ENCODE measurements around the gene WFIKKN1. TPM values are rescaled to one million over a fixed set of nuclear protein-coding genes. Genes with fewer than 3 reads are reported as not detected.

The WFIKKN1 gene, protein sequence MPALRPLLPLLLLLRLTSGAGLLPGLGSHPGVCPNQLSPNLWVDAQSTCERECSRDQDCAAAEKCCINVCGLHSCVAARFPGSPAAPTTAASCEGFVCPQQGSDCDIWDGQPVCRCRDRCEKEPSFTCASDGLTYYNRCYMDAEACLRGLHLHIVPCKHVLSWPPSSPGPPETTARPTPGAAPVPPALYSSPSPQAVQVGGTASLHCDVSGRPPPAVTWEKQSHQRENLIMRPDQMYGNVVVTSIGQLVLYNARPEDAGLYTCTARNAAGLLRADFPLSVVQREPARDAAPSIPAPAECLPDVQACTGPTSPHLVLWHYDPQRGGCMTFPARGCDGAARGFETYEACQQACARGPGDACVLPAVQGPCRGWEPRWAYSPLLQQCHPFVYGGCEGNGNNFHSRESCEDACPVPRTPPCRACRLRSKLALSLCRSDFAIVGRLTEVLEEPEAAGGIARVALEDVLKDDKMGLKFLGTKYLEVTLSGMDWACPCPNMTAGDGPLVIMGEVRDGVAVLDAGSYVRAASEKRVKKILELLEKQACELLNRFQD
- 1 to 10 TPM in 1 of 2 donors, under 1 TPM in 1; 0.75 to 1.1 TPM for total RNA-seq

DNA sequence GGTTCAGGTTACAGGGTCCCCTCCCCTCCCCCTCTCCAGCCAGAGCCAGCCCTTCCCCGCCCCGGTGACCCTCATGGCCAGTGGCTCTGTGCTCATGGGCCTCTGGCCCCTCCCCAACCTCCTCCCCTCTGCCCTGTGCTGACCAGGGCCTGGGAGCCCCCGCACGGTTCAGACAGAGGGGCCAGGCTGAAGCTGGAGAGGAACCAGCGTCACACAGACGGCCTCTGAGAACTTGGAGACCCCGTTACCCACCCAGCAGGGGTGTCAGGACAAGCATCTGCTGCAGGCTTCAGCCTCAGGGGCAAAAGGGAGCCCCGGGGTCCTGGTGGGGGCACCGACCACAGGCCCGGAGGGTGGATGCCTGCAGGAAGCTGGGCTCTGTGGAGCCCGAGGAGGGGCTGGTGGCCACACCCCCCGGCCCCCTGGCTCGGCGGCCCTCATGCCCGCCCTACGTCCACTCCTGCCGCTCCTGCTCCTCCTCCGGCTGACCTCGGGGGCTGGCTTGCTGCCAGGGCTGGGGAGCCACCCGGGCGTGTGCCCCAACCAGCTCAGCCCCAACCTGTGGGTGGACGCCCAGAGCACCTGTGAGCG, at the start of gene WFIKKN1:
TSS of gene WFIKKN1 (plus strand) at position 171 of the 591 bp plus-strand sequence. CDS start at position 440, 269 bp downstream.
- ATAC-seq (no peak), DNase-seq (ENCODE audit: low spot score) (no peak)
- H3K27me3 Mint-ChIP-seq = no peaks in the 10 kb centered on the region
- no peak within 1 kb of the TSS for H3K27ac Mint-ChIP-seq
- no peaks in the 10 kb centered on the region for H3K36me3 Mint-ChIP-seq
- H3K4me3 Mint-ChIP-seq = no peak within 1 kb of the TSS
- no peaks in the 10 kb centered on the region for H3K4me1 Mint-ChIP-seq (ENCODE audit: low read depth in 2 of 2)
- no peaks in the 10 kb centered on the region for H3K9me3 Mint-ChIP-seq

DNA sequence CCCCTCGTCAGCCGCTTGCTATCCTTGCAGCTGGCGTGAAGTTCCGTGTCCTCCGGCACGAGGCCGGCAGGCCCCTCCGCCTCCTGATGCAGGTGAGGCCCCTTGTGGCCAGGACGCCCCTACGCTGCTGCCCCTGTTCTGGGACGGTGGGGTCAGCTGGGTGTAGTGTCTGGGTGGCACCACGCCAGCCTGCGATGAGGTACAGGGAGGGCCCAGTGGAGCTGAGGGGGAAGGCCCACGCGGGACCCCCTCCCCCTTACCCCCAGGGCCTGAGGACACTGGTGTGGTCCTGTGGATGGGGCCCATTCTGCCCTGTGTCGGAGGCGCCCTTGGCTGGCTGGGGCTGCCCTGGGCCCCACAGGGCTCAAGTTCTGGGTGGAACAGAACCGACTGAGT, 48.6 kb upstream of the WFIKKN1 start:
- Mint-ChIP-seq H3K4me1 (ENCODE audit: low read depth in 2 of 2) (peaks cover 0 to under 1% of the 10 kb centered on the region in 2 donors), H3K4me3 (no peak overlapping the region), H3K27me3 (no peaks in the 10 kb centered on the region), H3K36me3 (no peaks in the 10 kb centered on the region), H3K9me3 (no peaks in the 10 kb centered on the region), H3K27ac (no peak overlapping the region)
- no peak for ATAC-seq
- no peak for DNase-seq (ENCODE audit: low spot score)

DNA sequence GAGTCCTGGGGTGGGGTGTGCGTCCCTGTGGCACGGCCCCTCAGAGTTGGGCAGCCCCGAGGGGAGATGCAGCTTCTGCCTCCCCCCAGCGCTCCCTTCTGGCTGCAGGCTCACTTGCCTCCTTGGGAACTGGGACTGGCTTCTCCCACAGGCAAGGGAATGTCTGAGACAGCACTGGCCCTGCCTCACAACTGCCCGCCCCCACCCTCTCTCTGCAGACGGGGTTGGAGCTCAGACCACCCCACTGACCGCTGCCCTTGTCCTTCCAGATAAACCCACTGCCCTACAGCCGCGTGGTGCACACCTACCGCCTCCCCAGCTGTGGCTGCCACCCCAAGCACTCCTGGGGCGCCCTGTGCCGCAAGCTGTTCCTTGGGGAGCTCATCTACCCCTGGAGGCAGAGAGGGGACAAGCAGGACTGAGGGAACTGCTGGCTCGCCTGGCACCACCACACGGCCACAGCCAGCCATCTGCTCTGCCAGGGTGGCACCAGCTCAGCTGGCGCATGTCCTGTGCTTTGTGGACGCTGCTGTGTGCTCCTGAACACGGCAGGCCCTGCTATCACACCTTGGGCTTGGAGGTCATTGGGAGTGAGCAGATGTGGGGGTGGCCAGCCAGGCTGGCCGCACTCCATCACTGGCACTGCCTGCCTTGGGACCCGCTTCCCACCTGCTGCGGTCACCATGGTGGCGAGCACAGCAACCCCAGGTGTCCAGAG, 48.0 kb upstream of the WFIKKN1 start:
- DNase-seq (ENCODE audit: low spot score) (no peak), ATAC-seq (no peak)
- Mint-ChIP-seq H3K27me3 (no peaks in the 10 kb centered on the region), H3K9me3 (no peaks in the 10 kb centered on the region), H3K27ac (no peak overlapping the region), H3K4me3 (no peak overlapping the region), H3K4me1 (ENCODE audit: low read depth in 2 of 2) (peaks cover 0 to 3% of the 10 kb centered on the region in 2 donors), H3K36me3 (no peaks in the 10 kb centered on the region)

DNA sequence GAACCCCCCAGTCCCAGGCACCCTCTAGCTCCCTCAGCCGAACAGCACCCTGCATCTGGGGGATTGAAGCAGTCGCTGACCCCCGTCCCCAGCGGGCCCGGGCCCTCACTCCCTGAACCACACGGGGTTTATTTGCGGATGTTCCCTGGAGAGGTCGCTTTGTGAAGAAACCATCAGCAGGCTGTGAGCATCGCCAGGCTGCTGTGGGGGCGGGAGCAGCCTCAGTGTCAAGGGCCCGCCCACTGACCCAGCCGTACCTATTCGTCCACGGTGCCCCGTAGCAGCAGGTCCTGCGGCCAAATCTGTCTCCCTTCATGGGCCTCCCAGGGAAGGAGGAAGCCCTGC, 47.3 kb upstream of the WFIKKN1 start:
- Mint-ChIP-seq H3K27me3 (no peaks in the 10 kb centered on the region), H3K36me3 (no peaks in the 10 kb centered on the region), H3K4me3 (no peak overlapping the region), H3K9me3 (no peaks in the 10 kb centered on the region), H3K27ac (no peak overlapping the region), H3K4me1 (ENCODE audit: low read depth in 2 of 2) (peaks cover 0 to 4% of the 10 kb centered on the region in 2 donors)
- ATAC-seq (no peak), DNase-seq (ENCODE audit: low spot score) (no peak)

DNA sequence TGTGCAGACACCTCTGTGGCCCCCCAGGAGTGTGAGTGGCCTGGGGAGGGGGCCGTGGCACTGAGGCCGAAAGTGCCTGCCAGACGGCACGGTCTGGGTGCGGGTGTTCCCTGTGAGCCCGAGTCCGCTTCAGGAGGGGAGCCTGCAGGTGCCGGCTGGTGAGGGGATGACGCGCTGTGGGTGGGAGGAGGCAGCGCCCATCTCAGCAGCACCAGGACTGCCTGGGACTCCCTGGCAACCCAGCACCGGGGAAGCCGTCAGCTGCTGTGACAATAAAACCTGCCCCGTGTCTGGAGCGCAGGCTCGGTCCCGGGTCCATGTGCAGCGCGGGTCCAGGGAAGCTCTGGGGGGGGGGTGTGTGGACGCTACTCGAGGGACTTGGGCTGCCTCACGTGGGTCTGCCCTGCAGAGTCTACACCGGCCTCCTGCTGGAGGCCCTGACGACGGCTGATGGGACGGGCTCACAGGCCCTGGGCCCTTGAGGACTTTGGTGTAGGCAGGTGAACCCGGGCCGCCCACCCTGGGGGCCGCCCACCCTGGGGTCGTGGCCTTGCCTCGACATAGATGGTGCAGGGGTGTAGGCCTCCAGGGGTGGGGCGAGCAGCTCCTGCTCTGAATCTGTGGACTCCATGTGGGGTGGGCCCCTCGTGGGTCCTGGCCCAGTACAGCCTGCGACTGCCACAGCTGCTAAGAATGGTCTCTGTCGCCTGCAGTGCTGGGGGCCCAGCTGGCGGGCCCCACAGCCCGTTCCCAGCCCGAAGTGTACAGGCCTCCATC, 46.8 kb upstream of the WFIKKN1 start:
- no peaks in the 10 kb centered on the region for H3K27me3 Mint-ChIP-seq
- ATAC-seq (no peak), DNase-seq (ENCODE audit: low spot score) (no peak)
- H3K4me3 Mint-ChIP-seq = no peak overlapping the region
- H3K27ac Mint-ChIP-seq = no peak overlapping the region
- H3K9me3 Mint-ChIP-seq = no peaks in the 10 kb centered on the region
- no peaks in the 10 kb centered on the region for H3K36me3 Mint-ChIP-seq
- H3K4me1 Mint-ChIP-seq (ENCODE audit: low read depth in 2 of 2) = peaks cover 0 to 6% of the 10 kb centered on the region in 2 donors

DNA sequence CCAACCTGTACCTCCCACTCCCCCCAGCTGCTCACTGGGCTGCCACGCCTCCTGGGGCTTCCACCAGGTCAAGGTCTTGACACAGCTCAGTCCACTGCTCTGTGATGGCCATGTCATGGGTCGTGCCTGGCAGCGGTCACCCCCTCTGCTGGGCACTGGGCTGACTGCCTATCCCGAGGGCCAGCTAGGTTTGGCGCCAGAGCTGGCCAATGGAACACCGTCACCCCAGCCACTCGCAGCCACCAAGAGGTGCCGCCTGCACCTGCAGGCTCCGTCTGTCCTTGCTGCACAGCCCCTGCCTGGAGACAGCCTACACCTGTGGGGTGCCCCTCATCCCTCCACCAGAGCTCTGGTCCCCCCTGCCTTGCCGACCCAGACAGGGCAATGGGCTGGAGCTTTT, 45.4 kb upstream of the WFIKKN1 start:
- ATAC-seq (no peak), DNase-seq (ENCODE audit: low spot score) (no peak)
- peaks cover 0 to 9% of the 10 kb centered on the region in 2 donors for H3K4me1 Mint-ChIP-seq (ENCODE audit: low read depth in 2 of 2)
- H3K27ac Mint-ChIP-seq = no peak overlapping the region
- no peaks in the 10 kb centered on the region for H3K36me3 Mint-ChIP-seq
- H3K9me3 Mint-ChIP-seq = no peaks in the 10 kb centered on the region
- H3K27me3 Mint-ChIP-seq = no peaks in the 10 kb centered on the region
- H3K4me3 Mint-ChIP-seq = no peak overlapping the region

DNA sequence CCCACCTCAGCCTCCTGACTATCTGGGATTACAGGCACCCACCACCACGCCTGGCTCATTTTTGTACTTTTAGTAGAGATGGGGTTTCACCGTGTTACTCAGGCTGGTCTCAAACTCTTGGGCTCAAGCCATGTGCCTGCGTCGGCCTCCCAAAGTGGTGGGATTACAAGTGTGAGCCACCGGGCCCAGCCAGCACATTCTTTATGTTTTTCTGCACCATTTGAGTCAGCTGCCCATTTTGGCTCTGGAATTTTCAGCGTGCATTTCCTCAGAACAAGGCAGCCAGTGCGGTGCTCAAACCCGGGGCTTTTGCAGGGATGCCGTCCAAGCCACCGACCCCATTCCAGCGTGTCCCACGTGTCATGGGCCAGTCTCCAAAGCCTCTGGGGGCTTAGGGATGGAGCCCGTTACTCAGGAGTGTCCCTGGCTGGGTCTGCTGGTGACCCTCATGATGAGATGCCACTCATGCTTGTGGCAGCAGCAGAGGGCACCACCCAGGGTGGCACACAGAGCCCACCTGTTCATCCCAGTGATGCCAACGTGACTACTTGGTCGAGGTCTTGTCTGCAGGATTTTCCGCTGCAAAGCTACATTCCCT, 44.6 kb upstream of the WFIKKN1 start:
- Mint-ChIP-seq H3K36me3 (no peaks in the 10 kb centered on the region), H3K27ac (no peak overlapping the region), H3K4me1 (ENCODE audit: low read depth in 2 of 2) (peaks cover 8 to 16% of the 10 kb centered on the region in 2 donors), H3K9me3 (no peaks in the 10 kb centered on the region), H3K27me3 (no peaks in the 10 kb centered on the region), H3K4me3 (no peak overlapping the region)
- ATAC-seq = no peak
- no peak for DNase-seq (ENCODE audit: low spot score)

DNA sequence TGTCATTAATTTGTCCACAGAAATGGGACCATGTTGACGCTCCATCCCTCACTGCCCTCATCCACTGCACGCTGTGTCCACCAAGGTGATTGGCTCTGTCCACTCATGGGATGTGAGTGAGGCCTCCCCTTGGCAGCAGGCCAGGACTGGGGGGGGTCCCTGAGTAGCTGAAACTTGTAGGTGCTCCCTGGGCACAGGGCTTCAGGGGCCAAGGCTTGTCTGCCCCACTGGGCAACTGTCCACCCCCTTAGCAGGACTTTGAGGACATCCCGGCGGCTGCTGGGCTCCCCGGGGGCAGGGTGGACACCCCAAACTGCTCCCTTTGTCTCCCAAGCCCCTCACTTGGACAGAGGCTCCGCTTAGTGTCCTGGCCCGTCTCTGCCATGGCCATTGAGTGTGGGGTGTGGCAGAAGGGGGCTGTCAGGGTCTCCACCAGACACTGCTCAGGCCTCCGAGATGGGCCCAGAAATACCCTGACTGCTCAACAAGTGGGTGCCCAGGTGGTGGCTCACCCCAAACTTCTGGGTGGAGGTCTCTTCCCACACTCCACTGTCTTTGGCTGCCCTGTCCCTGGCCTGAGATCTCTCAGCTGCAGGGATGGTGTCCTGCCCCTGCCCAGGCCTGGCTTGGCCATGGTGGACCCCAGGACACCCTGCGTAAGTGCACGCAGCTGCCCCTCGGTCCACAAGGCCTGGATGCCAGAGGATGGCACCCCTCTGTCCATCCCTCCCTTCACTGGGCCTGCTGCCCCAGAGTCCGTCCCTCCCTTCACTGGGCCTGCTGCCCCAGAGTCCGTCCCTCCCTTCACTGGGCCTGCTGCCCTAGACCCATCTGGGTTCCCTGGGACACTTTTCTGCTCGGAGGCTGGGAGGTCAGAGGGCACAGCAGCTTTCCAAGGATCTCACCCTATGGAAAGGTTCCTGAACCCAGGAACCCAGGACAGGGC, 43.9 kb upstream of the WFIKKN1 start:
- H3K4me1 Mint-ChIP-seq (ENCODE audit: low read depth in 2 of 2) = peaks cover 11 to 18% of the 10 kb centered on the region in 2 donors
- H3K27ac Mint-ChIP-seq = peak overlapping the region; percentile 68 to 98
- ATAC-seq = no peak
- H3K27me3 Mint-ChIP-seq = no peaks in the 10 kb centered on the region
- no peaks in the 10 kb centered on the region for H3K36me3 Mint-ChIP-seq
- H3K4me3 Mint-ChIP-seq = peak overlapping the region; percentile 63
- DNase-seq (ENCODE audit: low spot score) = no peak
- no peaks in the 10 kb centered on the region for H3K9me3 Mint-ChIP-seq

DNA sequence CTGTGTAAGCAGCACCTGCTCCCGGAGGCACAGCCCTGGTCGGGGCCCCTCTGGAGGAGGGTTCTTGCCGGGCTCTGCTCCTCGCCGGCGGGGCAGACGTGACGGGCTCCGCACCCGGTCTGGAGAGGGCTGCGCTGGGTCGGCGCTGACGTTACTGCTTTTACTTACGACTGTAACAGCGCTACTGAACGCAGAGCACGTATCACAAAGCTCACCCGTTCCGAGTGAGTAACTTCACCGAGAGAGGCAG, 42.2 kb upstream of the WFIKKN1 start:
- Mint-ChIP-seq H3K27ac (peak overlapping the region; percentile 96 to 98), H3K9me3 (no peaks in the 10 kb centered on the region), H3K27me3 (no peaks in the 10 kb centered on the region), H3K4me1 (ENCODE audit: low read depth in 2 of 2) (peaks cover 24 to 29% of the 10 kb centered on the region in 2 donors), H3K4me3 (peak overlapping the region; percentile 96), H3K36me3 (no peaks in the 10 kb centered on the region)
- DNase-seq (ENCODE audit: low spot score) (no peak), ATAC-seq (peak; percentile 0 to 9)

DNA sequence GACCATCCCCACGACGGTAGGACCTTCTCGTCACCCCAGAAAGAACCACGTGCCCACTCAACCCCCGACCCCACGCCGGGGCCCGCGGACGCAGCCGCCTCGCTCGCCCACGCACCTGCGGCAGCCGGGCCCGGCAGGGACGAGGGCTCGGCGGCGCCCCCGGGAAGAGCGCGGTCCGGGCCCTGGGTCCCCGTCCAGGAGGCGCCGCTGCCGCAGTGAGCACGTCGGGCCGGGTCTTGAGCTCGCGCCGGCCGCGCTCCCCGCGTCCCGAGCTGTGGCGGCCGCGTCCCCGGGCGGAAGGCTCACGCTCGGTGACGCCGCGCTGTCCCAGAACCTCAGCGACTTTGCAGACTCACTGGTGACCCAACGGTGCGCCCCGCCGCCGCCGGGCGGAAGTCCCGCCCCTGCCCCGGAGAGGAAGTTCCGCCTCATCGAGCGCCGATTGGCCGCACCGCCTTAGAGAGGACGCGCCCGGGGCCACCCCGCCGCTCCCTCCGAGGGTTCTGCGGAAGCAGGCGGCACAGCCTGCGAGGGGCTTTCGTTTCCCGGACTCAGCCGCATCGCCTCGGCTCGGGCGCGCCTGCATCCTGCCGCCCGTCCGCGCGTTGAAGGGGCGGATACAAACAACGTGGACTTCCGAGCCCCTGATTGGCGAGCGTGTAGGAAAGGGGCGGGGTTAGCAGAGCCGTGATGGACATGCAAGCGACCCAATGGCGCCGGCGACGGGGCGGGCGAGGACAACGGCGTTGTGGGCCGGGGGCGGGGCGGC, 41.7 kb upstream of the WFIKKN1 start:
- Mint-ChIP-seq H3K9me3 (no peaks in the 10 kb centered on the region), H3K36me3 (no peaks in the 10 kb centered on the region), H3K4me1 (ENCODE audit: low read depth in 2 of 2) (peaks cover 26 to 31% of the 10 kb centered on the region in 2 donors), H3K27me3 (no peaks in the 10 kb centered on the region), H3K27ac (peak overlapping the region; percentile 96 to 98), H3K4me3 (peak overlapping the region; percentile 96)
- ATAC-seq (peak; percentile 84 to 89), DNase-seq (ENCODE audit: low spot score) (peak; percentile 98)

DNA sequence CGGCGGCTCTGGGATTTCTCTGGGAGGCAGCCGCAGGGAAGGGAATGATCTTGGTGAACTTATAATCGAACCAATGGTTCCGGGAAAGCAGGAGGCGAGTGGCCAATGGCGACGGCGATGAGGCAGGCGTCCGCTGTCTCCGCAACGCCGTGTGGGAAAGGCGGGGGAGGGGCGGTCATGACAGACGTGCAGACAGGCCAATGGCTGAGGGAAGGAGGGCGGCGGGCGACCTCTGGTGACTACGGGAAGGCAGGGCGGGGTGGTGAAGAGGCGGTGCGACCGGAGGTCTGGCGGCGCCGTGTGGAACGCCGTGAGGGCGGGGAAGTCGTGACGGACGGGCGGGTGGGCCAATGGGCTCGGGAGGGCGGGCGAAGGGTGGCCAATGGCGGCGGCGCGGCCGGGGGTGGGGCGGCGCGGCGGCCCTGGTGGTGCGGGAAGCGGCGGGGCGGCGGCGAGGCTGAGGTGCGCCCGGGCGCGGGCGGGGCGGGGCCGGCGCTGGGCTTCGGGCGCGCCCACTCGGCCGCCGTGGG, 41.1 kb upstream of the WFIKKN1 start, which contains the start of gene RAB40C:
TSS of gene RAB40C (plus strand) at position 409 of the 530 bp plus-strand sequence. CDS start 226 bp downstream, outside the sequence.
- H3K27me3 Mint-ChIP-seq = no peaks in the 10 kb centered on the region
- peak within 1 kb of the TSS; percentile 97 for H3K4me3 Mint-ChIP-seq
- peak; percentile 93 to 94 for ATAC-seq
- H3K9me3 Mint-ChIP-seq = no peaks in the 10 kb centered on the region
- peak; percentile 99 for DNase-seq (ENCODE audit: low spot score)
- H3K36me3 Mint-ChIP-seq = no peaks in the 10 kb centered on the region
- H3K4me1 Mint-ChIP-seq (ENCODE audit: low read depth in 2 of 2) = peaks cover 30 to 37% of the 10 kb centered on the region in 2 donors
- H3K27ac Mint-ChIP-seq = peak within 1 kb of the TSS; percentile 96 to 98

Data from natural killer cell treated with Interleukin-12 subunit alpha and Interleukin-12 subunit beta and Interleukin-15 and Interleukin-18, amount 100 ng/mL, for 72 hours (primary cell).